GM18868 (cell line): ENCODE results near the gene CAV1.
"Not testable (repeated sequence)": the region's sequence is repeated elsewhere in the genome, so short reads cannot be mapped to it uniquely, and the experiment has no call there.

Source experiments
- ATAC-seq: cut with Tn5 transposase; IDR thresholded peaks from one replicate; pipeline ENCODE4 v1.9.1; 2021; ENCODE audit warnings: mild to moderate bottlenecking, moderate library complexity; ENCODE audit not compliant: unreplicated experiment

CAV1 gene, protein sequence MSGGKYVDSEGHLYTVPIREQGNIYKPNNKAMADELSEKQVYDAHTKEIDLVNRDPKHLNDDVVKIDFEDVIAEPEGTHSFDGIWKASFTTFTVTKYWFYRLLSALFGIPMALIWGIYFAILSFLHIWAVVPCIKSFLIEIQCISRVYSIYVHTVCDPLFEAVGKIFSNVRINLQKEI

GRCh38 chr7:116524609-116525297 is at the start of gene CAV1:
Gene CAV1, plus strand, starts transcription at chr7:116525036. Its CDS starts 27 bp downstream, at chr7:116525063.
- ATAC-seq, result peak; percentile 33

DNA sequence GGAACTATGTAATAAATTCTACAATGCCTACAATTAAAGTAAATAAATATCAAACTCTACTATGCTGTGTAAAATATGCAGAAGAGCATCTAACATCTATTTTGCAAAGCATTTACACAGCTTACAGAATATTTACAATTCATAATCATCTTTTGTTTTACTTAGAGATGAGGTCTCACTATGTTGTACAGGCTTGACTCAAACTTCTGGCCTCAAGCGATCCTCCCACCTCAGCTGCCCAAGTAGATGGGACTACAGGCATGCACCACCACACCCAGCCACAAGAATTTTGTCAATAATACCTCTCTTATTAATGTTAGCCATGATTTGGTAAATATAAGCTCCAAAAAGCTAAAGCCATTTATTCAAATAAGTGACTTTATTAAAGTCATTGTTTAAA is 47.2 kb upstream of the CAV1 start:
- no peak for ATAC-seq

GRCh38 chr7:116478834-116479233 is 46.0 kb upstream of the CAV1 start:
- no peak for ATAC-seq

- ATAC-seq, result no peak
Observed at GRCh38 chr7:116483271-116483942, 41.4 kb upstream of the CAV1 start.

- ATAC-seq, result not testable (repeated sequence)
Observed at GRCh38 chr7:116484389-116484788, 40.4 kb upstream of the CAV1 start.

DNA sequence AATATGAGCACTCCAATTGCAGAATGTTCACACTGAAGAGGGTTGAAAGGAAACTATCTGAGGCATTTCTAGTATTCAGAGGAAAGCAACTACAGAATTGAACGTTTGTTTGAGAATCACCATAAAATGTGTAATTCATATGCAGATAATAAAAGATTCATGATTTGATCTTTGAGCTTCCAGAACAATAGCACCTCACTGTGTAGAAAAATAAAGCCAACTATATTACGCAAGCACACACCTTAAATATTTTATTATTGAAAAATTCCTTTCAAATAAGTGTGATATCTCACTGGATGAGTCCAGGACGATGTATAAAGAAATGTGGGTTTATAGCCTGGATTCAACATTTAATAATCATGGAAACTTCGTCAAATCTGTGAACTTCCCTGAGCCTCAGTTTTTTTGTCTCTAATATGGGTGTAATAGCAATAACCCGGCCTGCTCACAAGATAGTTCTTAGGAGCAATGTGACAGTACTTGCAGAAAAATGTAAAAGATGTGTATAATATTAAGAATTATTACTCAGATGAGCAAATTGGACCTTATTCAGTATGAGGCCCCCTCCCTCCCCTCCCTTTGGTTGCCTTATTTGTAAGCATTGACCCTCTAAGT is 36.8 kb upstream of the CAV1 start:
- no peak for ATAC-seq

DNA sequence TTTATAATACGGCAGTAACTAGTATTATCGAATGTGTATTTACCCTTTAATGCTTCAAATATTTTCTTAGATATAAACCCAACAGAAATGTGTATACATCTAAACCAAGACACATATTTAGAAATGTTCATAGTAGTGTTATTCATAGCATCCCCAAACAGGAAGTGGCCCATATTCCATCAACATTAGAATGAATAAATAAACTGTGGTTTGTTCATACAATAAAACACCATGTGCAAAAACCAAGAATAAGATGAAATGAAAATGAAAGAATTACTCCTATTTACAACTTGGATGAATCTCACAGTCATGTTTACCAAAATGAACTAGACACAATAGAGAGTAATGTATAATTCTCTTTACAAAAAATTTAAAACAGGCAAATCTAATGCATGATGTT is 34.5 kb upstream of the CAV1 start:
- ATAC-seq, result no peak

DNA sequence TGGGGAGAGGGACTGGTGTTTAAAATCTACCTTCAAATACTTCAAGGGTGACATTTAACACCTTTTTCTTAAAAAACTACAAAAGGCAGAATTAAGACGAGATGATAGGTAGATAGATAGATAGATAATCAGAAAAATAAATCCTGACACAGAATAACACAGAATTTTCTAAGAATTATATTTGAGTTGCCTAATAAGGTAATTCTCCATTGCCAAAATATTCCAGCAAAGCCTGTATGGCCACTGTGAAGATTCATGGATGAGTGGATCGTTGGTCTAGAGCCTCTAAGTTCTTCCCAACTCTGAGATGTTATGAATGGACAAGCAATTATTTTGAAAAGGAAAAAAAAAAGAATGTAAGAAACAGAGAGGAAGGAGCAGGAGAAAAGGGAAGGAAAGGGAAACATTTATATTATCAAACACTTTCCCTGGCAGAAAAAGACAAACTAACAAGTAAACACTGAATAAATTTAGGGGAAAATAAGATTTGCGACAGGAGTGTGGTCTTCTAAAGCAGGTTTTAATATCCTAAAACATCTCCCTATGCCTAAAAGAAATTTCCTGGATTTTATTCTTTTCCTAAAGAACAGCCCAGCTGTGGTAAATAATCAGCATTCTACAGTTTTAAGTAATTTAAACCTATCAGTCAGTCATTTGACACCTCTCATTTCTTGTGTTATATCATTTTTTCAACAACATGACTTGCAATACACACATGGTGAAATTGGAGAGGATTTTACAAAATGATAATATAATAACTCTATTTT is 32.8 kb upstream of the CAV1 start:
- ATAC-seq, result no peak

GRCh38 chr7:116492654-116493109 is 32.2 kb upstream of the CAV1 start:
- no peak for ATAC-seq

DNA sequence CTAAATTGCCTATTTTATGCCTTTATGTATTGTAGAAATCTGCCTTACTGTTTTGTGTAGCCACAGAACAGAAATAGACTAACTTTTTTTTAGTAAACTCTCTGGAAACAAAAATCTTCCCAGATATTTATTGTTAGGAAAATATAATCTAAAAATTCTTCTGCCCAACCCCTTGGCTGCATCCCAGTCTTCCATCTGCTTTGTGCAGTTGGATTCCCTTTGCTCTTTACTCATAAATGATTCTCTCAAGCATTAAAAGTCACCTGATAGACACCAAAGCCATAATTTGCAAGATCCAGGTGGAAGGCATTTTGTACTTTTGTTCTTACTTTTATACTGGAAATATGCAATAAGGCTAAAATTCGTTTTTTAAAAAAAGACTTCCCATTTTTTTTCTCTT is 31.4 kb upstream of the CAV1 start:
- ATAC-seq, result no peak

DNA sequence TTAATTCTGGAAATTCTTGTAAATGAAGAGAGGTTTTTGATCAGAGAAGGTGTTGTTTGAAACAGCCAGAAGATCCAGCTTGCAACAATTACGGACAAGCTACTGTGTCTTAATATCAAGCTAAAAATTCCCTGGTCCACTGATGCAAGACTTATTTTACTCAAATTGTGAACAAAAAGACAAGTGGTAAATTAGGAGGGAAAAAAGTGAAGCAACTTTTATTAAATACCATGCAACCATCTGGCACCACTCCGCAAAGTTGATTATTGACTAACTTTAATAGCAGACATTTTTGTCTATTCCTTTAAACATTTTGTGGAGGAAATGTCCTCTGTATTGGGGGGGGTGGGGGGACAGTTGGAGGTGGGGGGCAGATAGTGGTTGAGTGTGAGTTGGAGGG is 30.4 kb upstream of the CAV1 start:
- ATAC-seq, result no peak

DNA sequence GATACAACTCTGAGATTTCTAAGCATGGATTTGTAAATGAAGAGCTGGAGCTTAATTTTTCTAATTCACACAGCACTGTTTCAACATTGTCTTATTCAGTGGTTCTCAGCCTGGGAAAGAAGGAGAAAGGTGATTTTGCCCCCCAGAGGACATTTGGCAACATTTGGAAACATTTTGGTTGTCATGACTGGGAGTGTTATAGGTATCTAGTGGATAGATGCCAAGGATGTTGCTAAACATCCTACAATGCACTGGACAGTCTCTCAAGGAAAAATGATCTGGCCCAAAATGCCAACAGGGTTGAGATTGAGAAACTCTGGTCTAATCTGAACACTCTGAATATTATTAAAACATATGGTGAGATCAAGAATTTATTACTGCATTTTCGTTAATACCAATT is 29.1 kb upstream of the CAV1 start:
- ATAC-seq, result no peak

- ATAC-seq, result no peak
Observed at GRCh38 chr7:116496653-116497052, 28.2 kb upstream of the CAV1 start.

DNA sequence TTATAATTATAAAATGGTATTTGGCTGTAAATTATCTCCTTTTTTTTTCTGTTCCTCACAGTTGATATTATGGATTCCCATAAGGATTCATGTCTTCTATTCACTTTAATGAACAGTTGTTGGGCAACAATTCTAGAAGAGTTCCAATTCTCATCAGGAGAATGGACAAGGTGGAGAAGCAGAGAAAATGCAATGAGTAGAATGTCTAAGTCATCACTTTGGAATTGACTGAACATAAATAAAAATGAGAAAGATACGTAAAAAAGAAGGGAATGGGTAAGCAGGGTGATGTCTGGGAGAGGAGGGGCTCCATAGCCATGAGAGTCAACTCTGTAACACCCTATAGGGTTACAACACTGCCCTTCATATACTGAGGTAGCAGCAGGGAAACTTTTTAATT is 27.1 kb upstream of the CAV1 start:
- no peak for ATAC-seq

DNA sequence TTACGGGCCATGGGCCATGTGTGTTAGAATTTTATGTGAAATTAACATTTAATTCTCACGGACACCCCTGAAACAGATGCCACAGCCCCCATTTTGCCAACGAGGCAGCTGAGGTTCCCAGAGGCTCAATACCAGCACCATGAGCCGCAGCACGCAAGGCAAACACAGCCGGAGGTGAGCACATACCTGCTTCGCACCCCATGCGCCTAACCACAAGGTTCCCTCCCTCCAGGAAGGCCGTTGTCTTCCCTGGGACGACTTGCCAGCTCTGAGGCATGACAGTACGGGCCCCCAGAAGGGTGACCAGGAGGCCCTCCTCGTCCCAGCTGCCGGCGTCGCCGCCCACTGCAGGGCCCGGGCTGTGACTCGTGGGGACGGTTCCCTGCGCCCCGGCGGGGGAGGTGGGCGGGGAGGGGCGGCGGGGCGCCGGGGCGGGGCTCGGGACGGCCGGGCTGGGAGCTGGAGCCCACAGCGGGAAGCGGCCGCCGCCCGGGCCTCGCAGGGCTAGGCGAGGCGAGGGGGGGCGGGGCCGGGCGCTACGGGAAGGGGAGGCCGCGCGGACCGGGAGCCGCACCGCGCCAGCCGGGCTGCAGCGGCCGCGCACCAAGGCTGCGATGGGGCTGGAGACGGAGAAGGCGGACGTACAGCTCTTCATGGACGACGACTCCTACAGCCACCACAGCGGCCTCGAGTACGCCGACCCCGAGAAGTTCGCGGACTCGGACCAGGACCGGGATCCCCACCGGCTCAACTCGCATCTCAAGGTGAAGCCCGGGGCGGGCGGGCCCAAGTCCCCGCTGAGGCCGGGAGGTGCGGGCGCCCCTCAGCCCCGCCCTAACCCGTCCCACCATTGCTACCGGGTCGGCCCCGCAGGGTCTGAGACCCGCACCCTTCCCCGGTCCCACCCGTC is 25.4 kb upstream of the CAV1 start, which contains the start of gene CAV2:
TSS of gene CAV2 (plus strand) at position 571 of the 910 bp plus-strand sequence. CDS start at position 615, 44 bp downstream.
- ATAC-seq, result no peak

DNA sequence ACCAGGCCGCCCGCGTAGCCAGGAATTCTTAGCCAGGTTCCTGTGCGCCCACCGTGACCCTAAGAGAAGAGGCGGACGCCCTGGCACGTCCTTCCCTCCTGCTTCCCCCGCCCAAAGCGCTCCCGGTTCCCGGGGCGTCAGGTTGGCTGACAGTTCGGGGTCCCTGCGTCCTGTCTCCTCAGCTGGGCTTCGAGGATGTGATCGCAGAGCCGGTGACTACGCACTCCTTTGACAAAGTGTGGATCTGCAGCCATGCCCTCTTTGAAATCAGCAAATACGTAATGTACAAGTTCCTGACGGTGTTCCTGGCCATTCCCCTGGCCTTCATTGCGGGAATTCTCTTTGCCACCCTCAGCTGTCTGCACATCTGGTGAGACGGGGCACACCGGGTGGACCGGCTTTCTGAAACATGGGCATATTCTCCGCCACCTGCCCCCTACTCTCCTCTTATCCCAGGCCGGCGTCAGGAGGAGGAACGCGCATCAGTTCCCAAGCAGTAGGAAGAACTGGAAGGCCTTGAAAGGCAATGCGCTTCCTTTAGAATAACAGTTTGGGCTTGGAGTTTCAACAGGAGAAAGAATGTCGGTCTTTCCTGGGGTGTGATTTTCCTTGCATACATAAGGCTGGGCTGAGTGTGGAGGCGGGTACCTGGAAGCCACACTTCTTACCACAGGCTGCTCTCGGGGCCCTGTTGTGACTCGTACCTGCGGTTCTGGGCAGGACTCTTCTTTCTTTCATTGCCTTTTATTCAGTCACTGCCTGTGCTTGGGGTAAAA is 24.6 kb upstream of the CAV1 start:
- peak; percentile 78 for ATAC-seq

DNA sequence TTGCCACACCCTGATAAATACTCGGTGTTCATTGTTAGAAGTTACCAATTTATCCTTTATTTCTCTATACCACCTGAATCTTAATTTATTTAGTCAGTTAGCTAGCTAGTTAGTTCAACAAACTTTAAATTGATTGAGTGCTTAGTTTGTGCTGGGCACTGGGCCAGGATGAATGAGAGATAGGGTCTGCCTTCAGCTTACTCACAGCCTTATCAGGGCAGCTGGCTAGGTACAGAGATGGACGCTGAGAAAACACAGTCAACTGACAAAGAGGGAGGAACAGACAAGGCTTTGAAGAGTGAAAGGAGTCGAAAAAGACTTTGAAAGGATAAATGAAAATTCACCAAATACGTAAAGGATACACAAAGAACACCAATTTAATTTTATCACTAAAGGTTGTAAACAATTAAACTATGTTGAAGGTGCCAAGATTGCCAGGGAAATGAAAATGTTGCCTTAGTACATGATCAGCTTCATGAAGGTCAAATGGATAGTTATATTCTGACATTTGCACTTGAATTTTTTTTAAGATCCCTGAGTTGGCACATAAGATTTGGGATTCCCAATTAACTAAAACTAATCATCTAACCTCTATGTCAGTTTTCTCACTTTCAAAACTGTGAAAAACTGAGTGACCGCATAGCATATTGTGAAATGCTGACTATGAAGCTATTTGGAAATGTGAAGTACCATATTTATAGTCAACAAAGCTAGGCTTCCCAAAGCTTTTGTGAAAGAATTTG is 23.2 kb upstream of the CAV1 start:
- ATAC-seq, result no peak
